Breast epithelium (tissue), 3 donors: Measurements from ENCODE around the gene ZNF462.

Experiments used
- POLR2A ChIP-seq: fragments of 450-650 bp; IDR thresholded peaks from one replicate; pipeline ENCODE4 v1.6.1; 2016; ENCODE audit warnings: antibody characterized with exemption, mild to moderate bottlenecking, moderate library complexity
- POLR2AphosphoS5 ChIP-seq, 3 donors: sonication (generic); formaldehyde crosslinking; IDR thresholded peaks; one replicate each; pipeline ENCODE4 v1.6.1; 2017; ENCODE audit warnings: antibody characterized with exemption in 3 of 3

DNA sequence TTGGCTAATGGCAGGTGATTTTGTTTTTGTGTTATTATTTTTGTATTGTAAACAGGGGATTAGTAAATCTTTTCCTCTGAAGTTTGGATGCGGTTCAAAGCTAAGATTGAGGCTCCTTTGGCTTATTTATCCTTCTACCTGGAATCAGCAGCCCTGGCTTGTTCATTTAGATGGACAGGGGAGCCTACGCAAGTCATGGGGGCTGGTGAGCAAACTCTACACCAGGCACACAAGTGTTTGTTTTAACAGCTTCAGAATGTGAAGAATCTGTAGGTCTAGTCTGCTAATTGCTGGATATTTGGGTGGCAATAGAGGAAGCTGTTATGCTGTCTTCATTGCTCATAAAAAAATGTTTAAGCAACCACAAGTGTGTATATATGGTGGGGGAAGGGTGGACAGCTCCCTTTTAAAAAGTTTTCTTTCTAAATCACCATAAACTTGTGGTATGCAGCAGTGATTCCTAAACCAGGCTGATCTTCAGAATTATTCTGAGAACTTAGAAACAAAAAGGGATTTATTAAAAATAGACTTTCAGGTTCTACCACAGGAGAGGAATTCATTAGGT, 20.7 kb downstream of the ZNF462 start:
- TF ChIP-seq POLR2AphosphoS5 (IDR thresholded peaks at IDR 0.05) (no peak), POLR2A (no peak)
